Mucosa of gallbladder (tissue), 1 donor: ENCODE measurements around the gene RSAD1. TPM values are rescaled to one million over a fixed set of nuclear protein-coding genes. Genes with fewer than 3 reads are reported as not detected.

Experiments used
- DNase-seq: peaks from one replicate; pipeline ENCODE4 v3.0.0-alpha.2; 2020; ENCODE audit warnings: low spot score
- total RNA-seq: library from RNA; stranded (reverse); gene quantifications from one replicate; pipeline ENCODE4 v1.2.1, GENCODE V29; 2021
- donor health status: DM: no; HTN: no; CAD: no.

Gene RSAD1
- total RNA-seq, 1 donor from 2014 or later = 35.4 TPM

DNA sequence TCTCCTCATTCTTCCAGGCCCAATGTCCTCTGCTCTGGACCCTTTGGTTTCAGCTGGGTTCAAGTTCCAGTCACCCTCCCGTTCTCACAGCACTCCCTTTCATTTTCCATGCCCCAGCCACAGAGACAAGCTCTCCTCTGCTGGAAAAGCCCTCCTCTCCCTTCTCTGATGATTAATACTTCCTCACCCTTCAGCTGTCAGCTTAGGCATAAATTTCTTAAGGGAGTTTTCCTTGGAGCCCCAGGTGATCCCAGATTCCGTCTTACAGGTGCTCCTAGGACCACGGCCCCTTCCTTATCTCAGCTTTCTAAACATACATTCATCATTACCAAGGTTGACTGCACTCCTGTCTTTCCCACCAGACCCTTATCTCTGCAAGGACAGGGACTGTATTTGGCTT, 20.4 kb upstream of the RSAD1 start:
- no peak for DNase-seq

DNA sequence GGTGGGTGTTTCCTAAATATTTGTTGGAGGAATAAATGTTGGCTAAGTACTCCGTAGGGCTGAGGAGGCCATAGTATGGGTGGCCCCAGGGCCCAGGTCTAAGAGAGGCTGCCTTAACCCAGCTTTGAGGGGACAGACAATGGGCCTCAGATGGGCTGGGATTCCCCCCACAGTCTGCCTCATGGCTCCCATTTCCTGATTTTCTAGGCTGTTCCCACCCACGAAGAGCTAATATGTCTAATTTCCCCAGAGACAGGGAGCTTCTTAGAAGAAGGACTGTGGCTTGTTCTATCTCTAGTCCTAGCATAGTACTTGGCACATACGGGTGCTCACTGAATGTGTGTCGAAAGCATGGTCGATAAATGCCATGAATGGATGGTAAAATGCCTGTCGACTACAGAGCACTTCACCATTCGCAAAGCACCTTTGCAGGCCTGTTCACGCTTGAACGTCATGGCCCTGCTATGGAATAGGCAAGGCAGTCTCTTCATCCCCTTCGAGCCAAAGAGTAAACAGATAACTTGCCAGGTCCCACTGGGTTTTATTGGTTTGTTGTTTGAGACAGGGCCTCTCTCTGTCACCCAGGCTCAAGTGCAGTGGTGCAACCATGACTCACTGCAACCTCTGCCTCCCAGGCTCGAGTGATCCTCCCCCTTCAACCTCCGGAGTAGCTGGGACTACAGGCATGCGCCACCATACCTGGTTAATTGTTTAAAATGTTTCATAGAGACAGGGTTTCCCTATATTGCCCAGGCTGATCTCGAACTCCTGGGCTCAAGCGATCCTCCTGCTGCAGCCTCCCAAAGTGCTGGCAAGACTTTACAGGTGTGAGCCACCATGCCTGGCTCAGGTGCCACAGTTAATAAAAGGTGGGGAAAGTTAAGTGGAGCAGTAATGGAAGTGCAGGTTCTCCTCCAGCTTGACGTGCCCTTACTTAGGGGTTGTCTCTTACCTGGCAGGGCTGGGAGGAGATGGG, 19.7 kb upstream of the RSAD1 start:
- no peak for DNase-seq

DNA sequence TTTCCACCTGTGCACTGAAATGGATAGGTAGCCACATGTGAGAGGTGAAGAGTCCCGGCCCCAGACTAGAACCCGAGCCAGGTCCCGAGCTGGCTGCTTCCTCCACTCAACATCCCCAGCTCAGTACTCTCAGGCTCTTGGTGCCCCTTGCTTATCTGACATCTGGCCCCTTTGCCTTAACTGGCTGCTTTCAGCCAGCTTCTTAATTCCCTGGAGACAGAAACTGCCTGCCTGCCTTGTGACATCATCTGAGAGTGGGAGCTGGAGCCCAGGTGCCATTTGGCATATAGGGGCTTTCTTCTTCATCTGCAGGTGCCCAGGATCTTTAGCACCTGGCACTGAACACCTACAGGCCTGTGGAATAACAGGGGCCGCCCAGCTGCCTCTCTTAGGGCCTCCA, 18.9 kb upstream of the RSAD1 start:
- no peak for DNase-seq

DNA sequence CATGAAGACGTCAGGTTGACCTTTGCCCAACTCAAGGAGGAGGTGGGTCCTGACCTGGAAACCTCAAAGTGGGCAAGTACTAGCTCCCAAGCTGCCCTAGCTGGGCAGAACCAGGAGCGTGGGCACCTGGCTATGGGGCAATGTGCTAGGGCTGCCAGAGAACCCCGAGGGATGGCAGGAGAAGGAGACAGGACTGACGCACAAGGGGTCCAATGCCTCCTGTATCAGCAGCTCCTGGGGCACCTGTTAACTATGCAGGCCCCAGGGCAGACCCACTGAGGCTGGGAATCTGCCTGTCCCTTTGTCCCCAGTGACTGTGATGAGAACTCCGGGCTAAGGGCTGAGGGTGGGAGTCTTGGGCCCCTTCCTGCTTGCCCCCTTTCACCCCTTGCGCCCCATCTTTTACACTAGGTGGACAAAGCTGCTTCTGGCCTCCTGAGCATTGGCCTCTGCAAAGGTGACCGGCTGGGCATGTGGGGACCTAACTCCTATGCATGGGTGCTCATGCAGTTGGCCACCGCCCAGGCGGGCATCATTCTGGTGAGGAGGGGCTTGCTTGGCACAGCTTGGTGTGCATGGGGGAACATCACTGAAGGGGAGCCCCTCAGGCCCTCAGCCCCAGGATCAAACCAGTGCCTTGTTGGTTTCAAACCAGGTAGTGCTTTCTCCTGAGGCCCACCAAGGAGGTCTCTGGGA, 17.7 kb upstream of the RSAD1 start:
- DNase-seq = no peak

DNA sequence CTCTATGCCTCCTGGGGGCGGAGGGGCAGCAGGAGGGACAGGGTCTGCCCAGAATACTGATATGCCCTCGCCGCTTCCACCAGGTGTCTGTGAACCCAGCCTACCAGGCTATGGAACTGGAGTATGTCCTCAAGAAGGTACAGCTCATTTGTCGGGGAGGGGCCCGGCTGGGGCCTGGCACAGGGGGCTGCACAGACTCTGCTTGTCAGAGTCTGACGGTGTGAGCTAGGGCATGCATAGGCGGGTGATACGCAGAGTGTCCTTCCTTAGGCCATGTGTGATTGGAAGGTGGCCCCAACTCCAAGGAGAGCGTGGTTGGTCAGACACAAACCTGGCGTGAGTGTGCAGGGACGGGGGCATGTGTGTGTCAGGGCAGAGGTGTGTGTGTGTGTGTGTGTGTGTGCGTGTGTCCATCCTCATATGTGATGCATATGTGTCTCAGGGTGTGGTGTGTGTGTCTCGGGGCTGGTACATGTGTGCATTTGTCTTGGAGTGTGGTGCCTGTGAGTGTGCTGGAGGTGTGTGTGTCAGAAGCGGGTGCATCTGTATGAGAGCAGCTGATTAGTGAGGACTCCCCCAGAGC, 17.0 kb upstream of the RSAD1 start:
- DNase-seq = no peak

DNA sequence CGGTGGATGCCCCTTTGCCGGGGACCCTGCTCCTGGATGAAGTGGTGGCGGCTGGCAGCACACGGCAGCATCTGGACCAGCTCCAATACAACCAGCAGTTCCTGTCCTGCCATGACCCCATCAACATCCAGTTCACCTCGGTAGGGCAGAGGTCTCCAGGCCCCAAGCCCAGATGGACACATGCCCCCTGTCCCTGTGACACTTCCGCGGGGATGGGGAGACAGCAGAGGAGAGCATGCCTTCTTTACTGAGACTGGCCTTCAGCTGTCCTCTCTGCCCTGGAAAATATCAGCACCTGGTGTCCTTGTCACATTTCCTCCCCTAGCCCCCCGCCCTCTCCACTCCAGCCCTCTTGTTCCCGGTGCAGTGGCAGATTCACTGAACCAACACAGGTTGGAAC, 16.2 kb upstream of the RSAD1 start:
- no peak for DNase-seq

DNA sequence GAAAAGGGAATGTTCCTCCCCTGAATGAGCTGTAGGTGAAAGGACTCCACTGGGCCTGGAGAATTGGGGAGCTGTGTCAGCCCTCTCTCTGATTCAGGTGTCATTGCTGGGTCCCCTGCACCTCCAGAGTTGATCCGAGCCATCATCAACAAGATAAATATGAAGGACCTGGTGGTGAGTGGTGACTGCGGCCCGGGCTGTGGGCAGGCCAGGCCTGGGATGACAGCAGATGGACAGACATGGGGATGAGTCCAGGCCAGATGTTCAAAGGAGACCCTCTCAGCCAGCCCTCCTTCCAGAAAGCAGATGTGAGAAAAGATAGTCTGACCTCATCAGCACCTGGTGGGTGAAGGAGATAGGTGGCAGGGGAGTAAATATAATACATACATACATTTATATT, 14.5 kb upstream of the RSAD1 start:
- no peak for DNase-seq

DNA sequence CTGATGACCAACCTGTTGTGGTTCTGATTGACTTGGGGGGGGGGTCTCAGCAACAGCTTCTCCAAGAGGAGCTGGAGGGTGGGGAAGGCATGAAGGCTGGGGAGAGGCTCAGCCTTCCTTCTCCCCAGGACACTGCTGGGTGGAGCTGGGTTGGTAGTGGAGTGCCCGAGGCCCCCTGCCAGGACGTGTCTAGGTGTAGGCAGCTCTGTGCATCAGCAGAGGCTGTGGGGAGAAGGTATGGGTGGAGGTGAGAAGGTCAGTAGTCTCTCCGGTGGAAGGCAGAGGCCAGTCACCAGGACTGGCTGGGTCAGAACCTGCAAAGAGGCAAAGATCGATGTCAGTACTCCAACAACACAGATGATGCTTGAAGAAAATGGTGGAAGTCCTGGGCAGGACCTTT, 13.9 kb upstream of the RSAD1 start:
- no peak for DNase-seq

DNA sequence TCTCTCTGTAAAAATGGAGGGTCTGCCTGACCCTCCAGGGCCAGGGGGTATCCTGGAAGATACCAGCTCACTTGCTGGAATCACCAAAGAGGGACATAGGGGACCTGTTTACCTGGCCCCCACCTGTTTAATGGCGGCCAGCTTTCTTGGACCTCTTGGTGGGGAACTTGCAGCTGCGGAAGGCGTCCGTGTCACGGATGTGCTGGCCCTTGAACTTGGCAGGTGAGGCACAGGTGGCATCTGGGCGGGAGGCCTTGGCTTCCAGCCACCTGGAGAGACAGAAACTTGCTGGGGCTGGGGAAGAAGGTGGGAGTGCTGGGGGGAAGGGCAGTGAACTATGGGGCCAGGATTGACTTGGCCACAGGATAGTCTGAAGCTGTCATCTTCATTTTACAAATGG, 13.5 kb upstream of the RSAD1 start:
- DNase-seq = no peak

DNA sequence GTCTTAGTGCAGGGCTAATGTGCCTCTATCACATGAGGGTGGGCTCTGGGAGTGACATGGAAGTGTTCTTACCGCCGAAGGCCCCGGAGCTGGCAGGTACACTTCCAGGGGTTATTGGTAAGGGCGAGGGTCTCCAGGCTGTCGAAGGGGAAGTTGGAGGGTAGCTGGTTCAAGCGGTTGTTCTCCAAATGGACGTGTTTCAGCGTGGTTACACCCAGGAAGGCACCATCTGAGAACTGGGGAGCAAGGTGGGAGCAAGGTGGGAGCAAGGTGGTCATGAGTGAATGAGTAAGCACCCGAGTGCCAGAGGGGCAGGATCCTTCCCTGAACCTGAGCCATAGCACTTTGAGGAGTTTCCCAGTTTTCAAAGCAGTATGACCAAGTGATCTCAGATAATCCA, 13.0 kb upstream of the RSAD1 start:
- no peak for DNase-seq

DNA sequence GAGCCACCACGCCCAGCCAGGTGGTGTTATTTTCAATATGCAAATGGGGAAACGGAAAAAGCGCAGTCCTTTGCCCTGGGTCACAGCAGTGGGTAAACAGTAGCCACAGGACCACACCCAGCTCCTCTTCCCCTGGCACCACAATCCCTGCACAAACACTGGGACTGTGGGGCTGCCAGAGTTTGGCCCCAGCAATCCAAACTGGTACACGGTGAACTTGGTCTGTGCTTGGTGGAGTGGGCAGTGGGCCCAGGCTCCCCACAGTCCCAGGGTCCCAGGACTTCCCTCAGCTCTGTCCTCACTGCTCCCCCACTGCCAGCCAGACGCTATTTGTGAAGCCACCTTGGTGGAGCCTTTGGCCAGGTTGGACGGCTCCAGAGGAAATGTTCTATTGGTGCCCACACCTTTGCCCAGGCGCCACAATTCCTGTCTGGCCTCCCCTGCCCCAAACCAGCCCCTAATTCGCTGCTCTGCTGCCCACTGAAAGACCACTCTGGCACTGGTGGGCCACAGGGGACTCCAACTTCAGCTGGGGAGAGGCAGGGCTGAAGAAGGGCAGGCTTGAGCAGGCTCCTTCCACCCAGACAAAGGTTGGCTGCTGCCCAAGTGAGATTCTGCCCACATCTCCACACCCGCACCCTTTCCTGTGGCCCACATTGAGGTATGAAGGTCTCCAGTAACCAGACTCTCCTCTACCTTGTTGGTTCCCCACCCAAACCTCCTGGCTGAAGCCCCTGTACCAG, 12.1 kb upstream of the RSAD1 start:
- peak; percentile 60 for DNase-seq

DNA sequence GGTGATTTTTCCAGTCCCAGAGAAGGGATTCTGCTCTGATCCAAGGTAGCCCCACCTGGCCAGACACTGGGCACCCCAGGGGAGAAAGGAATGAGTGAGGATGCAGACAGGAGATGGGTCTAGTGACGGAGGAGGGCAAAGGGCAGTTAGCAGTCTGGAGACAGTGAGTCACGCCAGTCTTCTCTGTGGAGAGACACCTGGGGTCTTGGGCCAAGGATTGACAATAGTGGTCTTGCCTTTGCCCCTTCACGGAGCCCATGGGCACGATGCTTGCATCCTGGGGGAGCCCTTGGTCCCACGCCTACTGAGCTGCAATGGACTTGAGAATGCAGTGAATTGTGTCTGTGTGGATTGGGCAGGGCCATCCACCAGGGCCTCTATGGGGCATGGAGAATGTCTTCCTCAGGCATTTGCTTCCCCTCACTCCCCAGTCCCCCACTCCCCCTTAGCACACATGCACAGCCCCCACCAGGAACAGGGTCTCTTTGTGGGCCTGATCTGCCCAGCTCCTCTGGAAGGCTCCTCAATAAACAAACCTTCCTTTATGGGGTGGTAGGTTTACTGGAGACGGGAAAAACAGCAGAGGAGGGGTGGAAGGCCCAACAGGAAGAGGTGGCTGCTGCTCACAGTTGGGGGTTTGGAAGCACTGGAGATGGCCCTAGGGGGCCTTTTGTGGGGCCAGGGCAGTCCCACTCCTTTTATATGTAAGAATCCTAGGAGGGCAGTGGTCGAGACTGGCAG, 11.4 kb upstream of the RSAD1 start:
- DNase-seq = no peak

DNA sequence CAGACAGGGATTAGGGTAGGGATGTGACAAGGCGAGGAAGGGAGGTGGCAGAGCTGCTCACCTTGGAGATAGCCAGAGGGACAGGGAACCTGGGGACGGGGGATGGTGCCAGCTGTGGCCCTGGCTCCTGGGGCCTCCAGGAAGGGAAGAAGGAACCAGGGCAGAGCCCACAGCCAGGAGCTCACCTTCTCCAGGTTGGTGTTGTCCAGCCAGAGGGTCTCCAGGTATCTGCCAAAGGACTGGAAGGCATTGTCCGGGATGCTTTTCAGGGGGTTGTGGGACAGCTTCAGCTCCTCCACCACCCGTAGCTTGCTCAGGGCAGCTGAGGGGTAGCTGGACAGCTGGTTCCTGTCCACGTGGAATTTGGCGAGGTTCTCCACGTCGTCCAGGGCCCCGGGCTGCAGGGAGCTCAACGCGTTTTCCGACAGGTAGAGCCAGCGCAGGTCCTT, 10.8 kb upstream of the RSAD1 start:
- no peak for DNase-seq

DNA sequence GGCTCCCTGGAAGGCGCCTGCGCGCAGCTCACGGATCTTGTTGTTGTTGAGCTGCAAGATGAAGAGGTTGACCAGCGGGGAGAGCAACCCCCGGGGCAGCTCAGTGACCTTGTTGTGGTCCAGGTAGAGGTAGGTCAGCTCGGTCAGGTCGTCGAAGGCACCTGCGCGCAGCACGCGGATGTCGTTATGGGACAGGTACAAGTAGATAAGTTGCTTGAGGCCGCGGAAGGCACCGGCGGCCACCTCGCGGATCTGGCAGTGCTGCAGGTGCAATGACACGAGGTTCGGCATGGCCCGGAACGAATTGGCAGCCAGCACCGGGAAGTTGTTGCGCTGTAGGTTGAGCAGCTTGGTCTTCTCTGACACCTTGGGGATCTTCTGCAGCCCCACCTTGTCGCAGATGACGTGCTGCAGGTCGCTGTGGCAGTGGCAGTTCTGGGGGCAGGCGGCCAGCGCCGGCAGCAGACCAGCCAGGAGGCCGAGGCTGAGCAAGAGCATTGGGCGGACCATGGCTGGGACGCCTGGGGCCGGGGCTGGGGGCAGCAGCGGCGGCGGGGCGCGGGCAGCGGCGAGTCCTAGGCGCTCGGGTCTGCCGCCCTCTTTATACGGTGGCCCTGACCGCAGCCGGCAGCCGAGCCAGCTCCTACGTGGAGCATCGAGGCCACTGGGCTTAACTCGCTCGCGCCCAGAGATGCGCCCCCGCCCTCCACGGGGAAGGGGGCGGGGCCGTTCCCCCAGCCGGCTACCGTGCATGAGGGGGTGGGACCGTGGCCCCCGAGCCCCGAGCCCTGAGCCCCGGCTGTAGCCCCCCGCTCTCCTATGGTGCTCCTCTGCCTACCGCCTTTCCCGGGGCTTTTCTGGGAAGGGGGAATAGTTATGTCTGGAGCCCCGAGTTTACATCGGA, 10.1 kb upstream of the RSAD1 start, which contains the start of gene CHAD:
Gene CHAD (minus strand): TSS at position 577 of the 904 bp plus-strand sequence. CDS start 67 bp downstream, at position 510.
- DNase-seq = peak; percentile 36

DNA sequence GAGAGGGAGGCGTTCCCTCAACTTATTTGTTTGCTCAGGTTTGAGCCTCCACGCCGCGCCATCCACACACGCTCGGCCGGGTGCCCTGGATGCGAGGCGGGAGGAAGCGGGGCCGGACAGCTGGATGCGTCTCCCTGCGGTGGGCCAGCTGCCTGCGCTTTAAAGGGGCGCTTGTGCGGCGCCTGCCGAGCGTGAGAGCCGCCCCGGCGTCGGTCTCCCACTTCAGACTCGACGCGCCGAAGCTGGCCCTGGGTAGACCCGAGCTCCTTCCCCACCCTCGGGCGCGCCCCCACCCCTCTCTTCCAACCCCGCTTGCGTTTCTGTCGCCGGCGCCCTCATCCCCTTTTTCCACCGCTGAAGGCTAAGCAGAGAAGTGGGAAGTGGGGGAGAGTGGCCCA, 9.5 kb upstream of the RSAD1 start:
- no peak for DNase-seq

DNA sequence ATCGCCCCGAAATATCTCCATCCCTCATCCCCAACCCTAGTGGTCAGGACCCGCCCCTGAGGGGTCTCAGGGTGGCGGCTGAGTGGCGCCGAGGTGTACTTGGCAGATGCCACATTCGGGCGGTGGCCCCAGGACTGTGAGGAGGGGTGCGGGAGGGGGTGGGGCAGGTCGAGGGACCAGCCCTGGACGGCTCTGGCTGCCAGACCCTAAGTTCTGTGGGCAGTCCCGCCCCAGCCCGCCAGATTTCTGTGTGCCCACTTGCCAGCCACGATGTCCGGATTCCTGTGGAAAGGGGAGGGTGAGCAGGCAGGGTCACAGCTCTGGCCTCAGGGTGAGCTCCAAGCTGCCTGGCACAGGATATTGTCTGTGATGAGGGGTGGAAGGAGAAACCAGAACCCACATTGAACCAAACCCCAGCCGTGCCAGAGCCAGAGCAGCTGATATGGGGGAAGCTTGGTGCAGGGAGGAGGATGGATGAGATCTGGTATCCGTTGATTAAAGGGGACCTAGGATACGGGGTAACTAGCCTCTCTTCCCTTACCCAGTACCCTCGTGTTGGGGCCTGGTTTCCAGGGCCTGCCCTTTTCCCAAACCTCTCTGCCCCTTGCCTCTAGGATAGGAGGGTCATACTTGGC, 8.9 kb upstream of the RSAD1 start:
- no peak for DNase-seq

DNA sequence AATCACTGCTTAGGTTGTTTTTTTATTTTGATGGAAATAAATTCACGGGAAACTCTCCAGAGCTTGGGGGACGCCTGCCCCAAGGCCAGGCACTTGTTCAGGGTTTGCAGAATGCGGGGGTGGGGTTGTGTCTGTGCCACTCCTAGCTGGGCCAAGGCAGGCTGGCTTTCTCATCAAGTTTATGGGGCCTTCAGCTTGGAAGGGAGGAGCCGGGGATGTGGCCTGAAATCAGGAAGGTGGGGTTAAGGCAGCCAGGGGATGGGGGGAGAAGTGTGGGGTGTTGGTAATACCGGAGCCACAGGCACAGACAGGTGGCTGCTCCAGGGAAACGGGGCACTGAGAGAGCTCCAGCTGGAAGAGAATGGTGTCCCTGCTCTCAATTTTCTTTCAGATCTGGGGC, 8.2 kb upstream of the RSAD1 start:
- DNase-seq = no peak

DNA sequence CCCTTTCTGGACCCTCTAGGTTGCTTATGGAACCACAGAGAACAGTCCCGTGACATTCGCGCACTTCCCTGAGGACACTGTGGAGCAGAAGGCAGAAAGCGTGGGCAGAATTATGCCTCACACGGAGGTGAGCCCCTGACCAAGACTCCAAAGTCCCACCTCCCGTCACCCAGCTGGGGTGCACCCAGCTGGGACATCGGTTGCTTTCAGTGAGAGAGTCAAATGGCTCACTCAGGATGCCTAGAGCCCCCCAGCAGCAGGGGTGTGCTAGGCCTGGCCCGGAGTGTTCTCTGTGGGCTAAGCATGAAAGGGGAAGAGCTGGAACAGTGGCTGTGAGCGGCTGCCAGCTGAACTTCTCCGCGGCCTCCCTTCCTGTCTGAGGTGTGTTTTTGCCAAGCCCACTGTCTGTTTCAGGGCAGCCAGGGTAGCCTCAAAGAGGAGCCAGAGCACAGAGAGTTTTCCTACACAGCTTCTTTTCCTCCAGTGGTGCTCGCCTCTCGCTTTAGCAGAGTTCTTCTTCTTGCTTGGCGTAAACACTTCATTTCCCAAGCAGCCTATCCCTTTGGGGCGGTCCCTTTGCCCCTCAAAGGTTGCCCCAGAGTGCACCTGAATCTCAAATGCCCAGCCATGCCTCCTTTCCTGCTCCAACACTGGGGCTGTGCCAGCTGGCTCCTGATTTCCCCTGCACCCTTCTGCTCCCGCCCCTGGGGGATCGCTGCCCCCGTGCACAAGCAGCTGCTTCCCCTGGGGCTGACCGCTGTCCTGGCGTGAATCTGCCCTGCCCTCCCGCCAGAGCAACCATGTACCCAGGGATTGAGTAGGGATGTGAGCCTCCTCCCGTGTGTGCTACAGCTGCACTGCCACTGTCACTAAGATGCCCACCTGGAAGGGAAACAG, 7.4 kb upstream of the RSAD1 start:
- DNase-seq = no peak

DNA sequence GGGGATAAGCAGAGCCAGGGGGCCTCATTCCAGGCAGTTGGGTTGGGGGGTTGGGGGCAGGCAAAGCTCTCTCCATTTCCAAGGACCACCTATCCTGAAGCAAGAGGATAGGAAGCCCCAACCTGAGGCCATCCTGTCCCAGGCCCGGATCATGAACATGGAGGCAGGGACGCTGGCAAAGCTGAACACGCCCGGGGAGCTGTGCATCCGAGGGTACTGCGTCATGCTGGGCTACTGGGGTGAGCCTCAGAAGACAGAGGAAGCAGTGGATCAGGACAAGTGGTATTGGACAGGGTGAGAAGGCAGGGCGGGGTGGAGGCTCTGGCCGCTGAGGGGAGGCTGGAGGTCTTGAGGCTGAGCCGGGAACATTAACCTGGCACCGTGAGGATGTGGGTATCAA, 6.4 kb upstream of the RSAD1 start:
- DNase-seq = no peak
